Esophagus squamous epithelium (tissue), 5 donors: ENCODE results near the gene UBA5. TPM values are rescaled to one million over a fixed set of nuclear protein-coding genes. Genes with fewer than 3 reads are reported as not detected.

Source experiments
- DNase-seq: peaks from one replicate; lab custom pipeline; 2025; lab: John Stamatoyannopoulos, UW
- H3K27ac ChIP-seq, 4 donors: fragments of 200-600 bp; sonication (generic); one replicate each; pipeline ENCODE4 v1.5.1; 2016 to 2019; ENCODE audit warnings: mild to moderate bottlenecking in 1 of 4
- H3K27me3 ChIP-seq, 4 donors: fragments of 200-600 bp; sonication (generic); 1 replicate in 3 of 4; 2 replicates in 1 of 4; pipeline versions ENCODE4 v1.5.1 to v1.6.0; 2017 to 2021; ENCODE audit warnings: antibody characterized with exemption in 1 of 4
- H3K36me3 ChIP-seq, 3 donors: fragments of 200-600 bp; sonication (generic); one replicate each; pipeline ENCODE4 v1.5.1; 2016 to 2019
- H3K4me1 ChIP-seq, 3 donors: fragments of 200-600 bp; sonication (generic); one replicate each; pipeline ENCODE4 v1.5.1; 2017 to 2019
- H3K4me3 ChIP-seq, 4 donors: fragments of 200-600 bp; sonication (generic); 1 replicate in 3 of 4; 2 replicates in 1 of 4; pipeline ENCODE4 v1.5.1; 2016 to 2019; ENCODE audit warnings: mild to moderate bottlenecking in 2 of 4, moderate library complexity in 1 of 4
- H3K9me3 ChIP-seq, 3 donors: fragments of 200-600 bp; sonication (generic); one replicate each; pipeline ENCODE4 v1.5.1; 2016 to 2019
- POLR2A ChIP-seq, 4 donors: fragments of 450-650 bp; IDR thresholded peaks; one replicate each; pipeline ENCODE4 v1.6.1; 2017; ENCODE audit warnings: antibody characterized with exemption in 4 of 4, mild to moderate bottlenecking in 4 of 4, moderate library complexity in 3 of 4
- WGBS, 2 donors: methylation state at CpG; one replicate each; pipeline ENCODE4 v1.1.5; 2018; 5-methylcytosine and 5-hydroxymethylcytosine counted together
- intact Hi-C: fragments of 100-400 bp; cut with DNase I; formaldehyde crosslinking; loops from one replicate; pipeline ENCODE4 v1.15.0; 2022
- total RNA-seq, 4 donors: library from RNA; depleted of rRNA; stranded (reverse); fragments of >200 nt; gene quantifications; one replicate each; pipeline ENCODE4 v1.1.0, GENCODE V29; 2016
- TF ChIP-seq, protein P1 (sequence below), 6 experiments: fragments of 450-650 bp in 4 of 6; fragments of 200-600 bp in 2 of 6; sonication (generic) in 2 of 6; IDR thresholded peaks; one replicate each; pipeline ENCODE4 v1.5.1; 2016 to 2019; ENCODE audit warnings: antibody characterized with exemption in 6 of 6, mild to moderate bottlenecking in 4 of 6, moderate library complexity in 4 of 6
- donor health status: DM: yes; HTN: yes; CAD: no.

The UBA5 gene
- total RNA-seq, 4 donors from 2014 or later = 22.1 to 36.1 (median 31.7) TPM

DNA sequence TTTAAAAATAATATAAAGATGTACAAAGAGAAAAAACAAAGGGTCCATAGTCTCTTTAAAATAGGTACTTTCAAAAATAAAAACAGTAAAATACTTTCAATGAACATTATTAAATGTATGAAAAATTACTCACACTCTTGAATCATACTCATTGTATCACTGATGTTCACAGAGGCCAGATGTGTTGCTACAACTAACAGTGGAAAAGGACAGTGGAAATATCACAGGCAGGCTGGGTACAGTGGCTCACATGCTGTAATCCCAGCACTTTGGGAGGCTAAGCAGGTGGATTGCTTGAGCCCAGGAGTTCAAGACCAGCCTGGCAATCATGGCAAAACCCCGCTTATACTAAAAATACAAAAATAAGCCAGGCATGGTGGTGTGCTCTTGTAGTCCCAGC, 35.3 kb downstream of the UBA5 start:
- peaks cover 6 to 100% (median 16%) of the 10 kb centered on the region in 3 donors for H3K36me3 ChIP-seq

DNA sequence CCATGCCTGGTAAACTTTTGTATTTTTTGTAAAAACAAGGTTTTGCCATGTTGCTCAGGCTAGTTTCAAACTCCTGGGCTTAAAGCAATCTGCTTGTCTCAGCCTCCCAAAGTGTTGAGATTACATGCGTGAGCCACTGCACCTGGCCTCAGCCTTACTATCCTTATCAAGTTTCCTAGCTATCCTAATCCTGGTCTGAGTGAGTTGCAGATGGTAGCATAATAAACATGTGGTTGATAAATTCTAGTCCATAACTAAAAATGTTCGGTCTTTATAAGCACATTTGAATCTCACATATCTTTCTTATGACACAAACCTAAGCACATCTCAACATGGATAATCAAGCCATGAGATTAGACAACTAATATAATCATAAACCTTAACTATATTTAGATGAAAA, 43.6 kb downstream of the UBA5 start:
- Histone ChIP-seq H3K4me1 (no peaks in the 10 kb centered on the region), H3K27ac (no peak overlapping the region), H3K4me3 (no peak overlapping the region), H3K9me3 (no peaks in the 10 kb centered on the region), H3K36me3 (peaks cover 0 to 98% (median 17%) of the 10 kb centered on the region in 3 donors), H3K27me3 (no peaks in the 10 kb centered on the region)
- no peak for TF ChIP-seq POLR2A (IDR thresholded peaks at IDR 0.05)
- TF ChIP-seq, protein P1, sequence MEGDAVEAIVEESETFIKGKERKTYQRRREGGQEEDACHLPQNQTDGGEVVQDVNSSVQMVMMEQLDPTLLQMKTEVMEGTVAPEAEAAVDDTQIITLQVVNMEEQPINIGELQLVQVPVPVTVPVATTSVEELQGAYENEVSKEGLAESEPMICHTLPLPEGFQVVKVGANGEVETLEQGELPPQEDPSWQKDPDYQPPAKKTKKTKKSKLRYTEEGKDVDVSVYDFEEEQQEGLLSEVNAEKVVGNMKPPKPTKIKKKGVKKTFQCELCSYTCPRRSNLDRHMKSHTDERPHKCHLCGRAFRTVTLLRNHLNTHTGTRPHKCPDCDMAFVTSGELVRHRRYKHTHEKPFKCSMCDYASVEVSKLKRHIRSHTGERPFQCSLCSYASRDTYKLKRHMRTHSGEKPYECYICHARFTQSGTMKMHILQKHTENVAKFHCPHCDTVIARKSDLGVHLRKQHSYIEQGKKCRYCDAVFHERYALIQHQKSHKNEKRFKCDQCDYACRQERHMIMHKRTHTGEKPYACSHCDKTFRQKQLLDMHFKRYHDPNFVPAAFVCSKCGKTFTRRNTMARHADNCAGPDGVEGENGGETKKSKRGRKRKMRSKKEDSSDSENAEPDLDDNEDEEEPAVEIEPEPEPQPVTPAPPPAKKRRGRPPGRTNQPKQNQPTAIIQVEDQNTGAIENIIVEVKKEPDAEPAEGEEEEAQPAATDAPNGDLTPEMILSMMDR (IDR thresholded peaks at IDR 0.05) = no peak
- 84 to 94% methylated on average over 2 of the region's 2 CpGs for WGBS, 2 donors
- no peak for DNase-seq
- intact Hi-C loops = no loop called here

More for the DNA sequence above, 35.3 kb downstream of the UBA5 start:
- intact Hi-C loops = no loop called here
- H3K27ac ChIP-seq = no peak overlapping the region
- no peaks in the 10 kb centered on the region for H3K4me1 ChIP-seq
- no peaks in the 10 kb centered on the region for H3K27me3 ChIP-seq
- no peak for DNase-seq
- H3K9me3 ChIP-seq = no peaks in the 10 kb centered on the region
- H3K4me3 ChIP-seq = no peak overlapping the region
- WGBS, 2 donors = 89 to 91% methylated on average over 1 of the region's 1 CpG
- no peak for TF ChIP-seq POLR2A (IDR thresholded peaks at IDR 0.05)

DNA sequence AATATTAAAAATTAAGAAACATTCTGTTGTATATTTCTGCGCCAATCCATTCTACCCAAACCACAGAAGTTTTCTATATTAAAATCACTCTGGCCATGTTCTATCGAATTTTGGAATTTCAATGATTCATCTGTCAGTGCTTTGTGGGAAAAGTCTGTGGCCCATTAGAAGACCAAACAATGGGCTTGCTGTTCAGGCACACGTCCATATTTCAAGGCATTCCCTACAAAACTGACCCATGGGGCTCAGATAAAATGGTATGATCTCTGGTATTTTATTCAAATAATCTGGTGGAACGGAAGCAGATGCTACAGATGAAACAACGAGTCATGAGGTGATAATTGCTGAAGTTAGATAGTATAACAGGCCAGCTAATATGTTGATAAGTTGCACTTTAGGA, 49.6 kb downstream of the UBA5 start:
- Histone ChIP-seq H3K36me3 (peaks cover 0 to 94% (median 7%) of the 10 kb centered on the region in 3 donors), H3K27me3 (no peaks in the 10 kb centered on the region), H3K27ac (no peak overlapping the region)

DNA sequence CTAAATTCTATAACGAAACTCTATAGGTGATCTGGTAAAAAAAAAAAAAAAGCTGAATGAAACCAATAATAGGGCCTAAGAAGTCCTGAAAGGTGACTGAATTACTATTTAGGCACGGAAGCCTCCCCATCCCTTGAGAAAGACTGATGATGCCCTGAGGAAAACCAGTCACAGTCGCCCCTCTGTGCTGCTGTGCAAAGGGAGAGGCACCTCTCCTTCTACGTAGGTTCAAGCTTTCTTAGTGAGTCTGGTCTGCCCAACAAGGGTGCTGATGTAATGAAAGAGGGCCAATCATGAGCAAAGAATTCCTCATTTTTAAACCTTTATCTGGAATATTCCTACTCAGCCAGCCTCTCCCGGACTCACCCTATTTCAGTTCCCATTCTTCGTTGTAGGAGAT, 50.2 kb downstream of the UBA5 start:
- Histone ChIP-seq H3K4me3 (no peak overlapping the region), H3K27ac (no peak overlapping the region), H3K9me3 (no peaks in the 10 kb centered on the region), H3K4me1 (no peaks in the 10 kb centered on the region), H3K27me3 (no peaks in the 10 kb centered on the region), H3K36me3 (peaks cover 0 to 94% (median 7%) of the 10 kb centered on the region in 3 donors)
- no peak for DNase-seq
- WGBS, 2 donors = 88 to 92% methylated on average over 6 of the region's 6 CpGs
- intact Hi-C loops = no loop called here
- TF ChIP-seq, protein P1 (IDR thresholded peaks at IDR 0.05) = no peak
- TF ChIP-seq POLR2A (IDR thresholded peaks at IDR 0.05) = no peak

More for the DNA sequence above, 49.6 kb downstream of the UBA5 start:
- no peak for TF ChIP-seq POLR2A (IDR thresholded peaks at IDR 0.05)
- TF ChIP-seq, protein P1 (IDR thresholded peaks at IDR 0.05) = no peak
- intact Hi-C loops = no loop called here
- no peak for DNase-seq
- no peaks in the 10 kb centered on the region for H3K9me3 ChIP-seq
- no peaks in the 10 kb centered on the region for H3K4me1 ChIP-seq
- WGBS, 2 donors = 88 to 92% methylated on average over 4 to 5 of the region's 5 CpGs
- no peak overlapping the region for H3K4me3 ChIP-seq

DNA sequence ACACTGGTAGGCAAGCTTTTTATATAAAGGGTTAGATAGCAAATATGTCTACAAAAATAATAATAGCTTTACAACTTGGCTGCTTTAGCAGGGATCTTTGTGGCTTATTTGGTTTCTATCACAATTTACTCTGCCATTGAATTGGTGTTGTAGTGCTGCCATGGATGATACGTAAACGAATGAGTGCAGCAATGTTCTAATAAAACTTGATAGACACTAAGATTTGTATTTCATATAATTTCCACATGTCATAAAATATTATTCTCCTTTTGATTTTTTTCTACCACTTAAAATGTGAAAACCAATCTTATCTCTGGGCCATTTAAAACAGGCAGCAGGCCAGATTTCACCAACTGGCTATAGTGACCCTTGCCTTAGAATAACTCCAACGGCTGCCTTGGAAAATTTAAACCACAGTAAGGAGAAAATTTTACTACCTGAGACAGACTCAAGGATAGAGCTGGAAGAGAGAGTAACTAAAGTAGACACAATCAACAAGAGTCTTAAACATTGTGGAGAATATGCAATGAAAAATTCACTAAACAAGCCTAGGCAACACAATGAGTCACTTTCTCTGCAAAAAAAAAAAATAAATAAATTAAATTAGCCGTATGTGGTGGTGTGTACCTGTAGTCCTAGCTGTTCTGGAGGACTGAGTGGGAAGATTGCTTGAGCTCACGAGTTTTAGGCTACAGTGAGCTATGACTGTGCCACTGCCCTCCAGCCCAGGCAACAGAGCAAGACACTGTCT, 54.0 kb downstream of the UBA5 start:
- H3K9me3 ChIP-seq = no peaks in the 10 kb centered on the region
- peaks cover 0 to 95% (median 5%) of the 10 kb centered on the region in 3 donors for H3K36me3 ChIP-seq
- peaks cover 0 to 8% (median 0%) of the 10 kb centered on the region in 3 donors for H3K4me1 ChIP-seq
- TF ChIP-seq POLR2A (IDR thresholded peaks at IDR 0.05) = no peak
- TF ChIP-seq, protein P1 (IDR thresholded peaks at IDR 0.05) = no peak
- H3K27ac ChIP-seq = no peak overlapping the region
- no peaks in the 10 kb centered on the region for H3K27me3 ChIP-seq
- intact Hi-C loops = no loop called here
- no peak overlapping the region for H3K4me3 ChIP-seq
- 80 to 84% methylated on average over 5 of the region's 5 CpGs for WGBS, 2 donors
- no peak for DNase-seq
